ENCODE measurements around the gene ACMSD. TPM values are rescaled to one million over a fixed set of nuclear protein-coding genes. Genes with fewer than 3 reads are reported as not detected.

The ACMSD gene
- total and polyA plus RNA-seq, 9 of the 15 experiments (the other 6 are each of a cell fraction or from before 2014, with no cell fraction given) = not detected

DNA sequence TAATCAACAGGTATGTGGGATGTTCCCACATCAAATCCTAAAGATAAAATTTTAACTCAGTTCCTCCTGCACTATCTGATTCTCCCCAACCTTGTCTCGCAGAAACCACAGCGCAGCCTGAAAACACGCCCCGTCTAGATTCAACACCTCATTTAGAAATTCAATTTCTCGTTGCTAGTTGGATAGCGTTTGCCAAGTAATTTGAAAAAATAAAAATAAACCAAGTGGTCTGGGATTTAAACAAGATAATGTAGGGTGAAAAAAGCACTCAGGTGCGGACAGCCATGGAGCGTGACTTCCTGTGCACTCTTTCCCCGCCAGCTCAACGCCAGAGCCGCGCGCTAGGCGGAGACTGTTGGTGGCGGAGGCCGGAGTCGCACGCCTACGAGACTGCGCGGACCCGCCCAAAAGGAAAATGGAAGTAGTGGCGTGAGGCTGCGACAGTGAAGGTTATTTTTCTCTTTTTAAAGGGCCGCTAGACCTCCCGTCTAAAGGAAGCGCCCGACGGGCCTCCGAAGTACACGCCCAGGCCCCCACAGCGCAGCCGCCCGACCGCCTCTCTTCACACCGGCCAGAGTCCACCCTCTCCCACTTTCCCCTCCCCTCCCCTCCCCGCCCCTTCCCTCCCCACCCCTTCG lies 79.6 kb downstream of the ACMSD start (continued):
- TF ChIP-seq, protein P1, sequence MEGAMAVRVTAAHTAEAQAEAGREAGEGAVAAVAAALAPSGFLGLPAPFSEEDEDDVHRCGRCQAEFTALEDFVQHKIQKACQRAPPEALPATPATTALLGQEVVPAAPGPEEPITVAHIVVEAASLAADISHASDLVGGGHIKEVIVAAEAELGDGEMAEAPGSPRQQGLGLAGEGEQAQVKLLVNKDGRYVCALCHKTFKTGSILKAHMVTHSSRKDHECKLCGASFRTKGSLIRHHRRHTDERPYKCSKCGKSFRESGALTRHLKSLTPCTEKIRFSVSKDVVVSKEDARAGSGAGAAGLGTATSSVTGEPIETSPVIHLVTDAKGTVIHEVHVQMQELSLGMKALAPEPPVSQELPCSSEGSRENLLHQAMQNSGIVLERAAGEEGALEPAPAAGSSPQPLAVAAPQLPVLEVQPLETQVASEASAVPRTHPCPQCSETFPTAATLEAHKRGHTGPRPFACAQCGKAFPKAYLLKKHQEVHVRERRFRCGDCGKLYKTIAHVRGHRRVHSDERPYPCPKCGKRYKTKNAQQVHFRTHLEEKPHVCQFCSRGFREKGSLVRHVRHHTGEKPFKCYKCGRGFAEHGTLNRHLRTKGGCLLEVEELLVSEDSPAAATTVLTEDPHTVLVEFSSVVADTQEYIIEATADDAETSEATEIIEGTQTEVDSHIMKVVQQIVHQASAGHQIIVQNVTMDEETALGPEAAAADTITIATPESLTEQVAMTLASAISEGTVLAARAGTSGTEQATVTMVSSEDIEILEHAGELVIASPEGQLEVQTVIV (CRISPR knock-in tag; IDR thresholded peaks at IDR 0.05; ENCODE audit: borderline replicate concordance) = no peak
- TF ChIP-seq, protein P2, sequence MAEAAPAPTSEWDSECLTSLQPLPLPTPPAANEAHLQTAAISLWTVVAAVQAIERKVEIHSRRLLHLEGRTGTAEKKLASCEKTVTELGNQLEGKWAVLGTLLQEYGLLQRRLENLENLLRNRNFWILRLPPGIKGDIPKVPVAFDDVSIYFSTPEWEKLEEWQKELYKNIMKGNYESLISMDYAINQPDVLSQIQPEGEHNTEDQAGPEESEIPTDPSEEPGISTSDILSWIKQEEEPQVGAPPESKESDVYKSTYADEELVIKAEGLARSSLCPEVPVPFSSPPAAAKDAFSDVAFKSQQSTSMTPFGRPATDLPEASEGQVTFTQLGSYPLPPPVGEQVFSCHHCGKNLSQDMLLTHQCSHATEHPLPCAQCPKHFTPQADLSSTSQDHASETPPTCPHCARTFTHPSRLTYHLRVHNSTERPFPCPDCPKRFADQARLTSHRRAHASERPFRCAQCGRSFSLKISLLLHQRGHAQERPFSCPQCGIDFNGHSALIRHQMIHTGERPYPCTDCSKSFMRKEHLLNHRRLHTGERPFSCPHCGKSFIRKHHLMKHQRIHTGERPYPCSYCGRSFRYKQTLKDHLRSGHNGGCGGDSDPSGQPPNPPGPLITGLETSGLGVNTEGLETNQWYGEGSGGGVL (CRISPR knock-in tag; IDR thresholded peaks at IDR 0.05) = no peak
- TF ChIP-seq MIER1 (IDR thresholded peaks at IDR 0.05; ENCODE audit: low read depth) = no peak
- no peak for TF ChIP-seq ETS1 (conservative IDR thresholded peaks at IDR 0.05; ENCODE audit: control insufficient read depth, low read depth, low read length)
- TF ChIP-seq TARDBP (IDR thresholded peaks at IDR 0.05) = no peak
- TF ChIP-seq TBP (optimal IDR thresholded peaks at IDR 0.05; ENCODE audit: low read depth, low read length) = peak; percentile 76
- TF ChIP-seq MYC (IDR thresholded peaks at IDR 0.05; ENCODE audit: low read depth, low read length) = peak; percentile 77
- TF ChIP-seq MYC (CRISPR knock-in tag; IDR thresholded peaks at IDR 0.05; ENCODE audit: borderline replicate concordance, low read depth) = peak; percentile 33; the same call in 1 of the 2 replicates
- no peak for TF ChIP-seq MAFF (IDR thresholded peaks at IDR 0.05; ENCODE audit: low read length)
- TF ChIP-seq RCOR1 (IDR thresholded peaks at IDR 0.05; ENCODE audit: borderline replicate concordance in 1 of 2, low read depth in 2 of 2, low read length in 2 of 2) = no peak; a peak in 1 of 4 replicates
- no peak for TF ChIP-seq ZNF143 (CRISPR knock-in tag; IDR thresholded peaks at IDR 0.05)
- no peak for TF ChIP-seq CHD4 (IDR thresholded peaks at IDR 0.05; ENCODE audit: insufficient read depth, insufficient replicate concordance, low read depth, low read length, poor library complexity, severe bottlenecking)
- TF ChIP-seq OTX1 (CRISPR knock-in tag; IDR thresholded peaks at IDR 0.05) = no peak
- TF ChIP-seq NFIX (CRISPR knock-in tag; IDR thresholded peaks at IDR 0.05; ENCODE audit: low read depth) = no peak
- no peak for TF ChIP-seq ZNF717 (CRISPR knock-in tag; IDR thresholded peaks at IDR 0.05)
- TF ChIP-seq DMBX1 (CRISPR knock-in tag; IDR thresholded peaks at IDR 0.05; ENCODE audit: borderline replicate concordance) = no peak
- TF ChIP-seq, protein P3, sequence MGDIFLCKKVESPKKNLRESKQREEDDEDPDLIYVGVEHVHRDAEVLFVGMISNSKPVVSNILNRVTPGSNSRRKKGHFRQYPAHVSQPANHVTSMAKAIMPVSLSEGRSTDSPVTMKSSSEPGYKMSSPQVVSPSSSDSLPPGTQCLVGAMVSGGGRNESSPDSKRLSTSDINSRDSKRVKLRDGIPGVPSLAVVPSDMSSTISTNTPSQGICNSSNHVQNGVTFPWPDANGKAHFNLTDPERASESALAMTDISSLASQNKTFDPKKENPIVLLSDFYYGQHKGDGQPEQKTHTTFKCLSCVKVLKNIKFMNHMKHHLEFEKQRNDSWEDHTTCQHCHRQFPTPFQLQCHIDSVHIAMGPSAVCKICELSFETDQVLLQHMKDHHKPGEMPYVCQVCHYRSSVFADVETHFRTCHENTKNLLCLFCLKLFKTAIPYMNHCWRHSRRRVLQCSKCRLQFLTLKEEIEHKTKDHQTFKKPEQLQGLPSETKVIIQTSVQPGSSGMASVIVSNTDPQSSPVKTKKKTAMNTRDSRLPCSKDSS (IDR thresholded peaks at IDR 0.05; ENCODE audit: low read depth, partially characterized antibody) = no peak
- TF ChIP-seq YBX1 (IDR thresholded peaks at IDR 0.05) = no peak
- no peak for TF ChIP-seq HMG20A (CRISPR knock-in tag; conservative IDR thresholded peaks at IDR 0.05)
- TF ChIP-seq SP2 (IDR thresholded peaks at IDR 0.05; ENCODE audit: extremely low read depth, low read depth, low read length, poor library complexity, severe bottlenecking) = no peak
- TF ChIP-seq SPI1 (IDR thresholded peaks at IDR 0.05; ENCODE audit: borderline replicate concordance, low read depth, low read length) = 0 out of 2 replicates have a peak, but pooled peaks have one; percentile 9
